Osteoblast (primary cell): Measurements from ENCODE around the gene USP11. TPM values are rescaled to one million over a fixed set of nuclear protein-coding genes. Genes with fewer than 3 reads are reported as not detected.
"Not testable (repeated sequence)": the region's sequence is repeated elsewhere in the genome, so short reads cannot be mapped to it uniquely, and the experiment has no call there.

Experiments used
- DNase-seq: peaks from one replicate; pipeline ENCODE4 v3.0.0; 2011; ENCODE audit warnings: low spot score, mixed read lengths; ENCODE audit not compliant: insufficient read length; ENCODE audit errors: missing footprints
- H2AFZ ChIP-seq: 2 replicates; pipeline ENCODE4 v1.6.0; 2011; ENCODE audit warnings: mild to moderate bottlenecking, low read length
- H3K27ac ChIP-seq: 2 replicates; pipeline ENCODE4 v1.5.1; 2011; ENCODE audit warnings: mild to moderate bottlenecking, low read depth, low read length, moderate library complexity
- H3K27me3 ChIP-seq: 2 replicates; pipeline ENCODE4 v1.6.0; 2012; ENCODE audit warnings: mild to moderate bottlenecking, control low read depth, inconsistent platforms, low read length, moderate library complexity; ENCODE audit not compliant: insufficient read depth
- H3K36me3 ChIP-seq: 2 replicates; pipeline ENCODE4 v1.5.1; 2011; ENCODE audit warnings: mild to moderate bottlenecking, low read length, control low read depth, moderate library complexity; ENCODE audit not compliant: insufficient read depth
- H3K4me1 ChIP-seq: 2 replicates; pipeline ENCODE4 v1.5.1; 2011; ENCODE audit warnings: mild to moderate bottlenecking, low read length, control low read depth, moderate library complexity; ENCODE audit not compliant: insufficient read depth
- H3K4me2 ChIP-seq: 2 replicates; pipeline ENCODE4 v1.6.0; 2011; ENCODE audit warnings: mild to moderate bottlenecking, low read length; ENCODE audit not compliant: insufficient read depth
- H3K4me3 ChIP-seq: fragments of 200-600 bp; sonication (generic); 3 replicates; pipeline ENCODE4 v1.5.1; 2012; ENCODE audit warnings: mild to moderate bottlenecking, low read length, inconsistent platforms; ENCODE audit not compliant: insufficient read depth
- H3K79me2 ChIP-seq: 2 replicates; pipeline ENCODE4 v1.6.0; 2012; ENCODE audit warnings: mild to moderate bottlenecking, low read length, control low read depth, inconsistent platforms; ENCODE audit not compliant: insufficient read depth
- H3K9me3 ChIP-seq: 2 replicates; pipeline ENCODE4 v1.5.1; 2011; ENCODE audit warnings: low read depth, low read length, control low read depth
- H4K20me1 ChIP-seq: 2 replicates; pipeline ENCODE4 v1.6.0; 2012; ENCODE audit warnings: mild to moderate bottlenecking, low read length, control low read depth; ENCODE audit not compliant: insufficient read depth
- total RNA-seq: library from RNA; depleted of rRNA; stranded (reverse); fragments of >200 nt; gene quantifications from 2 replicates; pipeline ENCODE4 v1.2.3, GENCODE V29; 2012
- TF ChIP-seq, protein P1 (sequence below): IDR thresholded peaks from 2 replicates; pipeline ENCODE4 v1.5.1; 2011; ENCODE audit warnings: mild to moderate bottlenecking, low read depth, low read length, moderate library complexity; ENCODE audit errors: extremely low read depth

The USP11 gene
- total RNA-seq, 1 donor, result 28.2 TPM

DNA sequence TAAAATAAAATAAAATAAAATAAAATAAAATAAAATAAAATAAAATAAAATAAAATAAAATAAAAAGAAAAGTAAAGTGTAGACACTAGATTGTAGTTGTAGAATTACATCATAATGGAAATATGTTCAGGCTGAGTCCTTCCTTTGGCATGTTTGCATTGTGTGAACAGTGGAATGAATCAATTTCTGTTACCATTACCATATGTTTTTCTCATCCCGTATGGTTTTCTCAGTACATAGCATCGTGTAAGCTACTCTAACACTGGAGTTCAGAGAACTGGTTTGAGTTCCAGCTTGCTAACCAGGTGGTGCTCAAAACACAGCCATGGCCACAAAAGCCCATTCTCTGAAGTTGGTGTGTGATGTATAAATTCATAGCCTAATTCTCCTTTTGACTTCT, 45.9 kb downstream of the USP11 start:
- H3K27ac ChIP-seq, result no peak overlapping the region
- TF ChIP-seq, protein P1, sequence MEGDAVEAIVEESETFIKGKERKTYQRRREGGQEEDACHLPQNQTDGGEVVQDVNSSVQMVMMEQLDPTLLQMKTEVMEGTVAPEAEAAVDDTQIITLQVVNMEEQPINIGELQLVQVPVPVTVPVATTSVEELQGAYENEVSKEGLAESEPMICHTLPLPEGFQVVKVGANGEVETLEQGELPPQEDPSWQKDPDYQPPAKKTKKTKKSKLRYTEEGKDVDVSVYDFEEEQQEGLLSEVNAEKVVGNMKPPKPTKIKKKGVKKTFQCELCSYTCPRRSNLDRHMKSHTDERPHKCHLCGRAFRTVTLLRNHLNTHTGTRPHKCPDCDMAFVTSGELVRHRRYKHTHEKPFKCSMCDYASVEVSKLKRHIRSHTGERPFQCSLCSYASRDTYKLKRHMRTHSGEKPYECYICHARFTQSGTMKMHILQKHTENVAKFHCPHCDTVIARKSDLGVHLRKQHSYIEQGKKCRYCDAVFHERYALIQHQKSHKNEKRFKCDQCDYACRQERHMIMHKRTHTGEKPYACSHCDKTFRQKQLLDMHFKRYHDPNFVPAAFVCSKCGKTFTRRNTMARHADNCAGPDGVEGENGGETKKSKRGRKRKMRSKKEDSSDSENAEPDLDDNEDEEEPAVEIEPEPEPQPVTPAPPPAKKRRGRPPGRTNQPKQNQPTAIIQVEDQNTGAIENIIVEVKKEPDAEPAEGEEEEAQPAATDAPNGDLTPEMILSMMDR, result no peak
- no peaks in the 10 kb centered on the region for H4K20me1 ChIP-seq
- peaks cover 11% of the 10 kb centered on the region for H3K4me1 ChIP-seq
- no peaks in the 10 kb centered on the region for H3K9me3 ChIP-seq
- no peaks in the 10 kb centered on the region for H3K36me3 ChIP-seq
- H3K79me2 ChIP-seq, result no peaks in the 10 kb centered on the region
- peak; percentile 81 for DNase-seq
- H2AFZ ChIP-seq, result peak overlapping the region; percentile 48
- peaks cover 6% of the 10 kb centered on the region for H3K27me3 ChIP-seq
- H3K4me2 ChIP-seq, result no peak overlapping the region
- no peak overlapping the region for H3K4me3 ChIP-seq

DNA sequence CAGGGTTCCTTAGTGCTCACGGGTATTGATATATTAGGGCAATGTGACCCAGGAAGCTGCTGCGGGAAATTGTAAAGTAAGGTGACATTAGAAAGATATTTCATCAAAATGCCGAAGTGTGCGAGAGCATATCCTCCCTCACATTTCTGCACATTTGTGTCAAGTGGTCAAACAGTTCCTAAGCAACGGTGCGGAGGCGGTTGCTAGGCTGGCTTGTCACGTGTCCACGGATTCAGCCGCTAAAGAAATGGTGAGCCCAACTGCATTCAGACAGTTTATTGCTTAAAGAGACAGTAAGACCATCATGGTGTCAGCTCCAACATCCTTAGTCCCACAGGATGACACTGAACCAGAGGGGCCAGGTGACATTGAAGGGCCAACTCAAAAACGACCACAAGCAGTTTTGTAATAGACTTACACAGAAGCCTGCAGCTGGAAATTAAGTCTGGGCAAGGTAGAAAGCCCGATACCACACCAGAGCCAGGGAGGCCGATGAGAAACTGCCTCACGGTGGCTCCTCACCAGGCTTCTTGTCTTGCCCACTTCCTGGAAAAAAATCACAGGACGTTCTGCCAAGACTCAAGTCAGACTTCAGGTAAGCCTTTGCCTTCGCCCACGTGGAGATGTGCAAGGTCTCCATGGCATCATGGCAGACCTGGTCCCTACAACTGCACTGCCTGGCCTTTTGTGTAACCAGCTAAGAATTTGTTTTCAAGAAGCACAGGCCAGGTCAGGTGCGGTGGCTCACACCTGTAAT, 50.4 kb downstream of the USP11 start:
- Histone ChIP-seq H3K9me3 (no peaks in the 10 kb centered on the region), H3K36me3 (no peaks in the 10 kb centered on the region), H3K4me1 (peaks cover 11% of the 10 kb centered on the region), H3K27ac (no peak overlapping the region), H2AFZ (peak overlapping the region; percentile 83), H3K4me3 (peak overlapping the region; percentile 53), H3K79me2 (no peaks in the 10 kb centered on the region), H4K20me1 (no peaks in the 10 kb centered on the region), H3K27me3 (peaks cover 11% of the 10 kb centered on the region), H3K4me2 (peak overlapping the region; percentile 77)
- DNase-seq, result peak; percentile 26
- TF ChIP-seq, protein P1, result no peak

DNA sequence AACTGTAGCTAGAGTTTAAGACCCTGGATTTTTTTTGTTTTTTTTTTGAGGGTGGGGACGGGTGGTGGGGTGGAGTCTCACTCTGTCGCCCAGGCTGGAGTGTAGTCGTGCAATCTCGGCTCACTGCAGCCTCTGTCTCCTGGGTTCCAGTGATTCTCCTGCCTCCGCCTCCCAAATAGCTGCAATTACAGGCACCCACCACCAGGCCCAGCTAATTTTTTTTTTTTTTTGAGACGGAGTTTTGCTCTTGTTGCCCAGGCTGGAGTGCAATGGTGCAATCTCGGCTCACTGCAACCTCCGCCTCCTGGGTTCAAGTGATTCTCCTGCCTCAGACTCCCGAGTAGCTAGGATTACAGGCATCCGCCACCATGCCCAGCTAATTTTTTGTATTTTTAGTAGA, 51.8 kb downstream of the USP11 start:
- not testable (repeated sequence) for H3K4me2 ChIP-seq, H4K20me1 ChIP-seq, H3K4me3 ChIP-seq

DNA sequence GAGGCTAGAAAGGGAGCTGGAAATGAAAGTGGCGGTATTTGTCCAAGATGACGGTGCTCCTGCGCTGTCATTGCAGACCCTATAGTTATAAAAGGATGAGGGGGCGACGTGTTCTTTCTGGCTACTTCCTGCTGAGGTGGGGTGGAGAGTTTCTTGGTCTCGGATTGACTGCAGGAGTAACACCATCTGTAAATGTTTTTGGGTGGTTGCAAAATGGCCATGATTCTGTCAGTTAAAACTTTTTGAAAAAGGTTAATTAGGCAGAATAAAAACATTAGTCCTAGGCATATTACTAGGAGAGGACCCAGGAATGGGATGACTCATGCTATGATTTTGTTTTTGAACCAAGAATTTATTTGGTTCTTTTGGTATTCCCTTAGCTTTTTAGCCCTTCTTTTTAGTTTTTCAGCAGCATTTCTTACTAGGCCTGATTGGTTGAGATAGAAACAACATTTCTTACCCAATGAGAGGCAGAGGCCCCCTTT, 53.1 kb downstream of the USP11 start:
- Histone ChIP-seq H2AFZ (no peak overlapping the region), H3K9me3 (no peaks in the 10 kb centered on the region), H3K27ac (no peak overlapping the region), H3K27me3 (peaks cover 22% of the 10 kb centered on the region), H3K79me2 (no peaks in the 10 kb centered on the region), H3K4me2 (no peak overlapping the region), H3K4me3 (no peak overlapping the region), H3K4me1 (peaks cover 11% of the 10 kb centered on the region), H4K20me1 (no peaks in the 10 kb centered on the region), H3K36me3 (no peaks in the 10 kb centered on the region)
- DNase-seq, result peak; percentile 3
- TF ChIP-seq, protein P1, result no peak

More for the DNA sequence above, 51.8 kb downstream of the USP11 start:
- not testable (repeated sequence) for H3K9me3 ChIP-seq, H2AFZ ChIP-seq, H3K79me2 ChIP-seq, H3K27ac ChIP-seq, H3K36me3 ChIP-seq
- peak; percentile 26 for DNase-seq
- Histone ChIP-seq H3K4me1 (peaks cover 11% of the 10 kb centered on the region), H3K27me3 (peaks cover 18% of the 10 kb centered on the region)
